H9 (cell line): ENCODE data around the gene SGO2. TPM values are rescaled to one million over a fixed set of nuclear protein-coding genes. Genes with fewer than 3 reads are reported as not detected.

Experiments
- DNase-seq: peaks from one replicate; pipeline ENCODE4 v3.0.0-alpha.2; 2017
- H2AFZ ChIP-seq: one replicate; pipeline ENCODE4 v1.6.1; 2013; ENCODE audit warnings: mild to moderate bottlenecking, low read length, control low read depth, moderate library complexity
- H2AK5ac ChIP-seq: 2 replicates; pipeline ENCODE4 v1.6.1; 2013; ENCODE audit warnings: low read length, control low read depth, mixed read lengths; ENCODE audit not compliant: insufficient read length
- H2BK120ac ChIP-seq: one replicate; pipeline ENCODE4 v1.6.1; 2013; ENCODE audit warnings: low read depth, mild to moderate bottlenecking, low read length, control low read depth, inconsistent platforms; ENCODE audit not compliant: poor library complexity, severe bottlenecking
- H2BK12ac ChIP-seq: 2 replicates; pipeline ENCODE4 v1.6.1; 2013; ENCODE audit warnings: low read length, control low read depth, mixed read lengths, low read depth; ENCODE audit not compliant: insufficient read length
- H2BK15ac ChIP-seq: 2 replicates; pipeline ENCODE4 v1.6.1; 2013; ENCODE audit warnings: low read depth, low read length, control low read depth
- H2BK20ac ChIP-seq: one replicate; pipeline ENCODE4 v1.6.1; 2013; ENCODE audit warnings: low read depth, mild to moderate bottlenecking, low read length, control low read depth, inconsistent platforms; ENCODE audit not compliant: poor library complexity, severe bottlenecking
- H2BK5ac ChIP-seq: 2 replicates; pipeline ENCODE4 v1.6.1; 2013; ENCODE audit warnings: low read length, control low read depth, mixed read lengths; ENCODE audit not compliant: insufficient read length
- H3K14ac ChIP-seq: 2 replicates; pipeline ENCODE4 v1.6.1; 2013; ENCODE audit warnings: low read length, control low read depth; ENCODE audit not compliant: insufficient read depth
- H3K18ac ChIP-seq: 2 replicates; pipeline ENCODE4 v1.6.1; 2013; ENCODE audit warnings: low read depth, mild to moderate bottlenecking, mixed read lengths, low read length, control low read depth; ENCODE audit not compliant: insufficient read length
- H3K23ac ChIP-seq: 2 replicates; pipeline ENCODE4 v1.6.1; 2013; ENCODE audit warnings: low read length, control low read depth, mixed read lengths, low read depth; ENCODE audit not compliant: insufficient read length
- H3K23me2 ChIP-seq: 2 replicates; pipeline ENCODE4 v1.6.1; 2013; ENCODE audit warnings: low read depth, mild to moderate bottlenecking, mixed read lengths, low read length, control low read depth; ENCODE audit not compliant: insufficient read length, poor library complexity, severe bottlenecking
- H3K27ac ChIP-seq: 2 replicates; pipeline ENCODE4 v1.5.1; 2013; ENCODE audit warnings: low read length, control low read depth, mixed read lengths, low read depth; ENCODE audit not compliant: insufficient read length
- H3K27me3 ChIP-seq: 2 replicates; pipeline ENCODE4 v1.6.1; 2013; ENCODE audit warnings: low read length, control low read depth, inconsistent platforms; ENCODE audit not compliant: insufficient read depth
- H3K4ac ChIP-seq: 2 replicates; pipeline ENCODE4 v1.6.1; 2013; ENCODE audit warnings: low read depth, mild to moderate bottlenecking, control low read depth, inconsistent platforms, low read length, moderate library complexity
- H3K4me1 ChIP-seq: 2 replicates; pipeline ENCODE4 v1.6.1; 2013; ENCODE audit warnings: low read length, control low read depth, inconsistent platforms; ENCODE audit not compliant: insufficient read depth
- H3K4me2 ChIP-seq: 2 replicates; pipeline ENCODE4 v1.6.1; 2013; ENCODE audit warnings: low read length, control low read depth, mixed read lengths; ENCODE audit not compliant: insufficient read length, insufficient read depth
- H3K56ac ChIP-seq: 2 replicates; pipeline ENCODE4 v1.6.1; 2013; ENCODE audit warnings: low read depth, mild to moderate bottlenecking, mixed read lengths, low read length, control low read depth; ENCODE audit not compliant: insufficient read length
- H3K79me1 ChIP-seq: 2 replicates; pipeline ENCODE4 v1.6.1; 2013; ENCODE audit warnings: low read depth, mild to moderate bottlenecking, moderate library complexity, low read length, control low read depth, inconsistent platforms; ENCODE audit not compliant: insufficient read depth, poor library complexity, severe bottlenecking
- H3K79me2 ChIP-seq: 2 replicates; pipeline ENCODE4 v1.6.1; 2013; ENCODE audit warnings: low read length, control low read depth, inconsistent platforms; ENCODE audit not compliant: insufficient read depth
- H3K9ac ChIP-seq: 2 replicates; pipeline ENCODE4 v1.6.1; 2013; ENCODE audit warnings: low read length, control low read depth, mixed read lengths; ENCODE audit not compliant: insufficient read length; ENCODE audit errors: extremely low read depth
- H3K9me3 ChIP-seq: one replicate; pipeline ENCODE4 v1.6.1; 2013; ENCODE audit warnings: low read depth, low read length, inconsistent platforms; ENCODE audit not compliant: control insufficient read depth
- H3T11ph ChIP-seq: one replicate; pipeline ENCODE4 v1.6.1; 2013; ENCODE audit warnings: mild to moderate bottlenecking, low read length, control low read depth, inconsistent platforms
- H4K20me1 ChIP-seq: one replicate; pipeline ENCODE4 v1.6.1; 2013; ENCODE audit not compliant: control insufficient read depth, insufficient read length, insufficient read depth
- H4K5ac ChIP-seq: 2 replicates; pipeline ENCODE4 v1.6.1; 2013; ENCODE audit warnings: low read depth, mild to moderate bottlenecking, mixed read lengths, low read length, control low read depth; ENCODE audit not compliant: insufficient read length
- H4K8ac ChIP-seq: replicated peaks from 2 replicates; pipeline ENCODE4 v1.6.1; 2013; ENCODE audit warnings: low read length, control low read depth, mixed read lengths, low read depth; ENCODE audit not compliant: insufficient read length
- H4K91ac ChIP-seq: 2 replicates; pipeline ENCODE4 v1.6.1; 2013; ENCODE audit warnings: low read depth, mild to moderate bottlenecking, moderate library complexity, mixed read lengths, low read length, control low read depth; ENCODE audit not compliant: insufficient read length
- H3K27ac Mint-ChIP-seq, 3 experiments: 2 replicates in 2 of 3; 3 replicates in 1 of 3; pipeline ENCODE4 v1.8.0; 2020 to 2021; ENCODE audit warnings: mixed read lengths in 3 of 3, mild to moderate bottlenecking in 1 of 3, moderate library complexity in 1 of 3
- H3K27me3 Mint-ChIP-seq: 2 replicates; pipeline ENCODE4 v1.8.0; 2021; ENCODE audit warnings: low read depth, mild to moderate bottlenecking, moderate library complexity, mixed read lengths
- H3K36me3 Mint-ChIP-seq, 3 experiments: 2 replicates in 2 of 3; 3 replicates in 1 of 3; pipeline ENCODE4 v1.8.0; 2020 to 2021; ENCODE audit warnings: low read depth in 3 of 3, mixed read lengths in 3 of 3; ENCODE audit not compliant: insufficient read depth in 1 of 3
- H3K4me1 Mint-ChIP-seq, 2 experiments: 2 replicates each; pipeline ENCODE4 v1.8.0; 2020; ENCODE audit warnings: mixed read lengths in 2 of 2
- H3K4me3 Mint-ChIP-seq, 2 experiments: 2 replicates in 1 of 2; 3 replicates in 1 of 2; pipeline ENCODE4 v1.8.0; 2020 to 2021; ENCODE audit warnings: mild to moderate bottlenecking in 2 of 2, mixed read lengths in 2 of 2, moderate library complexity in 1 of 2
- H3K9me3 Mint-ChIP-seq, 2 experiments: 2 replicates in 1 of 2; 3 replicates in 1 of 2; pipeline ENCODE4 v1.8.0; 2020; ENCODE audit warnings: mild to moderate bottlenecking in 2 of 2, mixed read lengths in 2 of 2, moderate library complexity in 1 of 2
- WGBS: extraction: QIAGEN DNeasy Blood & Tissue Kit; methylation state at CpG from one replicate; pipeline ENCODE4 v1.1.7; 2013; ENCODE audit warnings: missing lambda C conversion rate, low lambda C conversion rate, mixed read lengths; ENCODE audit not compliant: insufficient read length; ENCODE audit errors: extremely low coverage; 5-methylcytosine and 5-hydroxymethylcytosine counted together
- total RNA-seq: library from RNA; stranded (reverse); gene quantifications from 2 replicates; pipeline ENCODE4 v1.2.1, GENCODE V29; 2021
- TF ChIP-seq, protein P1 (sequence below): fragments of 200-600 bp; sonication (generic); conservative IDR thresholded peaks from 3 replicates; pipeline ENCODE4 v1.8.0; 2021; ENCODE audit warnings: antibody characterized with exemption, mild to moderate bottlenecking

Gene SGO2
- total RNA-seq, 1 experiment from 2014 or later, result 25.6 TPM

DNA sequence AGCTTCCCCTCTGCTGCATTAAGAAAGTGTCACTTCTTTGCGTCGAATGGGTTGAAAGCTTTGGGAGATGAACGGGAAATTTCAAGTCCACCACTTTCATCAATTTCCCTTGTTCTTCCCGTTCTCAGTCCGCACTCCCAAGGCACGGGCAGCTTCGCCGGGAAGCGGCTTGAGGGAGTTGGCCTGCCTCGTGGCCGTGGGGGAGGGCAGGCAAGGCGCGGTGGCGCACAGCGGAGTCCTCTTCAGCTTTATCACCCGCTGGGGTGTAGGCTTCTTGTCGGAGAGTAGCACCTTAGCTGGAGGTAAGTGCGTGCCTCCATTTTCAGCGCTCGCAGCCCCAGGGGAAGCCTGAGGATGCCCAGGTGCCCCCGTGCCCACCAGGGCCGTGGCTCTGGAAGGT, 36.0 kb upstream of the SGO2 start:
- no CpG with 5 or more reads among the region's 22 CpGs for WGBS
- H2BK5ac ChIP-seq, result no peak overlapping the region

More for the DNA sequence above, 36.0 kb upstream of the SGO2 start:
- TF ChIP-seq, protein P1, sequence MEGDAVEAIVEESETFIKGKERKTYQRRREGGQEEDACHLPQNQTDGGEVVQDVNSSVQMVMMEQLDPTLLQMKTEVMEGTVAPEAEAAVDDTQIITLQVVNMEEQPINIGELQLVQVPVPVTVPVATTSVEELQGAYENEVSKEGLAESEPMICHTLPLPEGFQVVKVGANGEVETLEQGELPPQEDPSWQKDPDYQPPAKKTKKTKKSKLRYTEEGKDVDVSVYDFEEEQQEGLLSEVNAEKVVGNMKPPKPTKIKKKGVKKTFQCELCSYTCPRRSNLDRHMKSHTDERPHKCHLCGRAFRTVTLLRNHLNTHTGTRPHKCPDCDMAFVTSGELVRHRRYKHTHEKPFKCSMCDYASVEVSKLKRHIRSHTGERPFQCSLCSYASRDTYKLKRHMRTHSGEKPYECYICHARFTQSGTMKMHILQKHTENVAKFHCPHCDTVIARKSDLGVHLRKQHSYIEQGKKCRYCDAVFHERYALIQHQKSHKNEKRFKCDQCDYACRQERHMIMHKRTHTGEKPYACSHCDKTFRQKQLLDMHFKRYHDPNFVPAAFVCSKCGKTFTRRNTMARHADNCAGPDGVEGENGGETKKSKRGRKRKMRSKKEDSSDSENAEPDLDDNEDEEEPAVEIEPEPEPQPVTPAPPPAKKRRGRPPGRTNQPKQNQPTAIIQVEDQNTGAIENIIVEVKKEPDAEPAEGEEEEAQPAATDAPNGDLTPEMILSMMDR, result no peak
- Histone ChIP-seq H4K91ac (no peak overlapping the region), H2BK12ac (no peak overlapping the region), H3K27me3 (no peaks in the 10 kb centered on the region), H3K27ac (no peak overlapping the region), H3K56ac (no peak overlapping the region), H3K4ac (no peak overlapping the region), H2BK15ac (no peak overlapping the region), H3T11ph (no peak overlapping the region), H2AK5ac (no peak overlapping the region), H3K79me2 (no peaks in the 10 kb centered on the region), H4K5ac (no peak overlapping the region), H3K14ac (no peak overlapping the region), H3K79me1 (no peaks in the 10 kb centered on the region), H3K23me2 (no peaks in the 10 kb centered on the region), H2BK120ac (no peak overlapping the region), H3K4me1 (no peaks in the 10 kb centered on the region), H3K18ac (no peak overlapping the region), H4K20me1 (no peaks in the 10 kb centered on the region), H3K23ac (no peak overlapping the region), H3K9me3 (no peaks in the 10 kb centered on the region), H3K4me2 (no peak overlapping the region), H3K9ac (no peak overlapping the region), H2AFZ (no peak overlapping the region), H4K8ac (no peak overlapping the region), H2BK20ac (no peak overlapping the region)
- Mint-ChIP-seq H3K36me3 (peaks cover 8 to 27% (median 26%) of the 10 kb centered on the region in 3 experiments; a peak in 6 of 7 replicates), H3K9me3 (peaks cover 0 to 7% of the 10 kb centered on the region in 2 experiments; a peak in 2 of 5 replicates), H3K27me3 (no peaks in the 10 kb centered on the region; the same call in 1 of the 2 replicates), H3K4me1 (no peaks in the 10 kb centered on the region), H3K4me3 (no peak overlapping the region), H3K27ac (no peak overlapping the region)
- DNase-seq, result no peak
